Measurements from ENCODE around the gene MLST8. TPM values are rescaled to one million over a fixed set of nuclear protein-coding genes. Genes with fewer than 3 reads are reported as not detected.
A peak's percentile ranks its signal among the peaks of the same experiment; 100 is the strongest.

Gene MLST8
- polyA plus RNA-seq, 1 experiment: 62.7 TPM

- POLR2A ChIA-PET: no interaction called here
- CTCF ChIA-PET: no interaction called here
- no peak overlapping the region for H3K4me3 ChIP-seq (ENCODE audit: low read depth, low read length)
These were observed 7.4 kb downstream of the MLST8 start for GRCh38 chr16:2212362-2213324.

GRCh38 chr16:2213817-2214718 is 8.8 kb downstream of the MLST8 start:
- ChIA-PET POLR2A (interaction anchor here (0.5 to 1.6 kb wide), 4 partner anchors 8 to 811 kb away, joined by 4 to 7 read pairs (median 4); partner anchors contain the start of genes NTHL1, TRAF7 and TSC2), CTCF (no interaction called here)
- no peaks in the 10 kb centered on the region for H3K27me3 ChIP-seq (ENCODE audit: control insufficient read depth, insufficient read depth, low read length)
- no peak for TF ChIP-seq CTCF (IDR thresholded peaks at IDR 0.05; ENCODE audit: insufficient read depth, low read depth, low read length)
- peak overlapping the region; percentile 56 for H3K4me3 ChIP-seq (ENCODE audit: low read depth, low read length)
- peaks cover 8% of the 10 kb centered on the region for H3K36me3 ChIP-seq (ENCODE audit: control insufficient read depth, insufficient read depth, low read length)
- DNase-seq (ENCODE audit: low read depth): no peak

More at GRCh38 chr16:2212362-2213324, 7.4 kb downstream of the MLST8 start:
- Histone ChIP-seq H3K36me3 (ENCODE audit: control insufficient read depth, insufficient read depth, low read length) (peaks cover 15% of the 10 kb centered on the region), H3K27me3 (ENCODE audit: control insufficient read depth, insufficient read depth, low read length) (no peaks in the 10 kb centered on the region)
- TF ChIP-seq CTCF (IDR thresholded peaks at IDR 0.05; ENCODE audit: insufficient read depth, low read depth, low read length): no peak
- no peak for DNase-seq (ENCODE audit: low read depth)

GRCh38 chr16:2214719-2214968 is 9.4 kb downstream of the MLST8 start, which contains the start of gene PGP:
TSS of gene PGP (minus strand) at chr16:2214840. CDS start at chr16:2214777, 63 bp downstream.
- TF ChIP-seq CTCF (IDR thresholded peaks at IDR 0.05; ENCODE audit: insufficient read depth, low read depth, low read length): no peak
- no peak for DNase-seq (ENCODE audit: low read depth)
- Histone ChIP-seq H3K36me3 (ENCODE audit: control insufficient read depth, insufficient read depth, low read length) (peaks cover 7% of the 10 kb centered on the region), H3K4me3 (ENCODE audit: low read depth, low read length) (peak within 1 kb of the TSS; percentile 78), H3K27me3 (ENCODE audit: control insufficient read depth, insufficient read depth, low read length) (no peaks in the 10 kb centered on the region)
- POLR2A ChIA-PET: interaction anchor here (0.5 to 1.6 kb wide), 3 partner anchors 9 to 810 kb away, joined by 4 to 7 read pairs (median 4); partner anchors contain the start of gene TRAF7
- CTCF ChIA-PET: no interaction called here

- ChIA-PET POLR2A (no interaction called here), CTCF (interaction anchor here (1.5 kb wide), 1 partner anchor 194 kb away, joined by 3 read pairs; no protein-coding TSS in a partner anchor)
- H3K27me3 ChIP-seq (ENCODE audit: control insufficient read depth, insufficient read depth, low read length): no peaks in the 10 kb centered on the region
- no peak for DNase-seq (ENCODE audit: low read depth)
- H3K36me3 ChIP-seq (ENCODE audit: control insufficient read depth, insufficient read depth, low read length): 0 out of 2 replicates have a peak, but pooled peaks cover 2% of the 10 kb centered on the region
- H3K4me3 ChIP-seq (ENCODE audit: low read depth, low read length): no peak overlapping the region
- TF ChIP-seq CTCF (IDR thresholded peaks at IDR 0.05; ENCODE audit: insufficient read depth, low read depth, low read length): no peak
These were observed 11.1 kb downstream of the MLST8 start for GRCh38 chr16:2216330-2216729.
